HUES48 (cell line): ENCODE data around the gene CHST15.

Experiments
- H3K27ac ChIP-seq: one replicate; pipeline ENCODE4 v1.7.0; 2013; ENCODE audit warnings: low read depth, low read length, inconsistent platforms
- H3K27me3 ChIP-seq: 2 replicates; pipeline ENCODE4 v1.6.1; 2013; ENCODE audit warnings: mild to moderate bottlenecking, low read length; ENCODE audit not compliant: control insufficient read depth, insufficient read depth
- H3K36me3 ChIP-seq: 2 replicates; pipeline ENCODE4 v1.6.1; 2013; ENCODE audit warnings: low read length; ENCODE audit not compliant: control insufficient read depth, insufficient read depth
- H3K4me1 ChIP-seq: 2 replicates; pipeline ENCODE4 v1.6.1; 2013; ENCODE audit warnings: mild to moderate bottlenecking, low read length; ENCODE audit not compliant: control insufficient read depth, insufficient read depth
- H3K4me3 ChIP-seq: 2 replicates; pipeline ENCODE4 v1.5.1; 2013; ENCODE audit warnings: mild to moderate bottlenecking, low read depth, low read length
- H3K9ac ChIP-seq: 2 replicates; pipeline ENCODE4 v1.6.1; 2013; ENCODE audit warnings: mild to moderate bottlenecking, low read depth, low read length, moderate library complexity
- H3K9me3 ChIP-seq: 2 replicates; pipeline ENCODE4 v1.6.1; 2013; ENCODE audit warnings: low read length; ENCODE audit not compliant: control insufficient read depth, insufficient read depth

Gene CHST15

DNA sequence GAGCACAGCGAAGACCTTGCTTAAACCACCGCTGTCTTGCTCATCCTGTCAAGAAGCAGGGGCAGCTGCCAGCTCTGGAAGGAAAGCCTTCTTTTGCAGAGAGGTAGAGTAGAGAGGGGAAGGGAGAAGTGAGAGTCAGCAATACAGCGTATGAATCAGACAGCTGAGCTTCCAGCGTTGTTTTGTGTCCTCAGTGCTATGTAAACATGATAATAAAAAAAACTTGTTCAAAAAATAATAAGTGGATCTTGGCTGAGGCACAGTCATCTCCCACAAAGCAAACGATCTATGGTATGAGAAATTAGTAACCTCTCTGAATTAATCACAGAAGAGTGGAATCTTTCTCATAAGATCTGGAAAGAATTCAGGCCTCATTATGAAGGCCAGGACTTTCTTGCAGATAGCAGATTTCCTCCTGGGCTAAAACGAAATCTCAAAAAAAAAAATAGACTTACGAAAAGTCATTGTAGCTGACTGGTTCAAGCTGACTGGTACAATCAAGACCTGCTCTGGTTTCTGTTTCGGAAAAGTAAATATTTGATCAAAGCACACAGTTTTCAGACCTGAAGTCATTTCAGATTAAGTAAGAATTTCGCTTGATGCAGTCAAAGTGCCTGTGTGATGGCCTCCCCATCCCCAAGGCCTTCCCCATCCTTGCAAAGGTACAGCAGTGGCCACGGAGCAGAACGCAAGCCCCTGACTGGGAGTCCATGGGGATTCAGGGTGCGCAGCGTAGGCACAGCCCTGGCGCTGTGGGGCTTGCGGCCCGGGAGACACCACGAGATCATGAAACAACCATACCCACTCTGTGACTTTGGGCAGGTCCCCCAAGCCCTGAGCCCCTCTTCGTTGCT is 29.4 kb downstream of the CHST15 start:
- Histone ChIP-seq H3K9ac (no peak overlapping the region), H3K27ac (no peak overlapping the region), H3K36me3 (no peaks in the 10 kb centered on the region), H3K4me3 (no peak overlapping the region), H3K4me1 (peaks cover 30% of the 10 kb centered on the region), H3K27me3 (no peaks in the 10 kb centered on the region), H3K9me3 (no peaks in the 10 kb centered on the region)

DNA sequence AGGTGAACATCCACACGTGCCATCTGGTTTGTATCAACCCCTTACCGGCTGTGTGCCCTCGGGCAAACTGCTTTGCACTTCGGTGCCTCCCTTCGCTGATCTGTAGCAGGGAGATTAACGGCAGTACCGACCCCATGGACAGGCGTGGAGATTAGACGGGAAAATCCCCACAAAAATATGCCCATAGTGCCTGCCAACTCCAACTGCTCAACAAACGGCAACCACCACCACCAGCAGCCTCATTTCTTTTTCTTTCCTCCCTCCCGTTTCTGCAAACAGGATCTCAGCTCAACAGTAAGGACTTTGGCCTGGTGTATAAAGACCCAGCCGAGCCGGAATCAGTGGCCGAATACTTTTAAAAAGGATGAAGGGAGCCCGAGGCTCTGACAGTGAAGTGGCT is 31.0 kb downstream of the CHST15 start:
- H3K36me3 ChIP-seq, result no peaks in the 10 kb centered on the region
- no peak overlapping the region for H3K4me3 ChIP-seq
- no peak overlapping the region for H3K27ac ChIP-seq
- H3K4me1 ChIP-seq, result peaks cover 29% of the 10 kb centered on the region
- no peak overlapping the region for H3K9ac ChIP-seq
- H3K9me3 ChIP-seq, result no peaks in the 10 kb centered on the region
- no peaks in the 10 kb centered on the region for H3K27me3 ChIP-seq

DNA sequence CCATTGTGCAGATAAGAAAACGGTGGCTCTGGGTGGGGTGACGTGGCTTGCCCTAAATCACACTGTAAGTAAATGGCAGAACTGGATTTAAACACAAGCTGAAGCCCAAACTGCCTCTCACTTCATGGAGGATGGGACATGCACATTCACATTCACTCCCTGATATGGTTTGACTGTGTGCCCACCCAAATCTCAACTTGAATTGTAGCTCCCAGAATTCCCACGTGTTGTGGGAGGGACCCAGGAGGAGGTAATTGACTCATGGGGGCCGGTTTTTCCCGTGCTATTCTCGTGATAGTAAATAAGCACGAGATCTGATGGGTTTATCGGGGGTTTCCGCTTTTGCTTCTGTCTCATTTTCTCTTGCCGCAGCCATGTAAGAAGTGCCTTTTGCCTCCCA is 32.4 kb downstream of the CHST15 start:
- no peaks in the 10 kb centered on the region for H3K36me3 ChIP-seq
- no peak overlapping the region for H3K27ac ChIP-seq
- no peak overlapping the region for H3K4me3 ChIP-seq
- H3K4me1 ChIP-seq, result peaks cover 15% of the 10 kb centered on the region
- no peaks in the 10 kb centered on the region for H3K27me3 ChIP-seq
- H3K9ac ChIP-seq, result no peak overlapping the region
- no peaks in the 10 kb centered on the region for H3K9me3 ChIP-seq

DNA sequence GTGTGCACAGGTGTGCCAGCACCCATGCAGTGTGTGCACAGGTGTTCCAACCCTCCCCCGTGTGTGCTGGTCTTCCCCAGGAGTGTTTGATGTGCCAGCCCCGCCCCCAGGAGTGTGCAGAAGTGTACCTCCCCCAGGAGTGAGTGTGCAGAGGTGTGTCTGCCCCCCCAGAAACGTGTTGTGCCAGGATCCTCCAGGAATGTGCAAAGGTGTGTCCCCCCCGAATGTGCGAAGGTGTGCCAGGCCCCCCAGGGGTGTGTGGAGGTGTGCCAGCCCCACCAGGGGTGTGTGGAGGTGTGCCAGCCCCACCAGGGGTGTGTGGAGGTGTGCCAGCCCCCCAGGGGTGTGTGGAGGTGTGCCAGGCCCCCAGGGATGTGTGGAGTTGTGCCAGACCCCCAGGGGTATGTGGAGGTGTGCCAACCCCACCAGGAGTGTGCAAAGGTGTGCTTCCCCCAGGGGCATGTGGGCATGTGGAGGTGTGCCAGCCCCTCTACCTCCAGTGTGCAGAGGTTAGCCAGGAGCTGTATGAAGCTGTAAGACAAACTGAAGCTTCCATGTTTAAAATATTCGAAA is 33.2 kb downstream of the CHST15 start:
- Histone ChIP-seq H3K36me3 (no peaks in the 10 kb centered on the region), H3K4me3 (no peak overlapping the region), H3K9ac (no peak overlapping the region), H3K27me3 (no peaks in the 10 kb centered on the region), H3K4me1 (peaks cover 7% of the 10 kb centered on the region), H3K27ac (no peak overlapping the region), H3K9me3 (no peaks in the 10 kb centered on the region)

DNA sequence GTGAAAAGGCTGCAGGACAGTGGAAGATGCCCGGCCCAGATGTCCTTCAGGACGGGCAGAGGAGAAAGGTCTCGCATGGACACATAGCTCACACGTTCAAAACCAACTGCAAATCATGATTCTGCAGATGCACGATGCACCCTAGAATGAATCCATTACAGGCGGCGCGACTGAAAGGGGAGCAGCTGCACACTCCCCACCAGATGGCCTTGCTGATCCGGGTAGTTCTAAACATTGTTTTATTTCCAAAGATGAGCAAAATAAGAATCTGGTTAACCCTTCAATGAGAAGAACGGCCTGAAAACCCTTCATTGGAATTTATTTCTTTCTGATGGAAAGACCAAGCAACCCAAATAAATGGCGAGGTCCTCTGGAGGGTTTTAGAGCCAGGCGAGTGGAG is 33.8 kb downstream of the CHST15 start:
- Histone ChIP-seq H3K9me3 (no peaks in the 10 kb centered on the region), H3K27me3 (no peaks in the 10 kb centered on the region), H3K9ac (no peak overlapping the region), H3K4me1 (peaks cover 3% of the 10 kb centered on the region; the same call in 1 of the 2 replicates), H3K36me3 (no peaks in the 10 kb centered on the region), H3K27ac (no peak overlapping the region), H3K4me3 (no peak overlapping the region)

DNA sequence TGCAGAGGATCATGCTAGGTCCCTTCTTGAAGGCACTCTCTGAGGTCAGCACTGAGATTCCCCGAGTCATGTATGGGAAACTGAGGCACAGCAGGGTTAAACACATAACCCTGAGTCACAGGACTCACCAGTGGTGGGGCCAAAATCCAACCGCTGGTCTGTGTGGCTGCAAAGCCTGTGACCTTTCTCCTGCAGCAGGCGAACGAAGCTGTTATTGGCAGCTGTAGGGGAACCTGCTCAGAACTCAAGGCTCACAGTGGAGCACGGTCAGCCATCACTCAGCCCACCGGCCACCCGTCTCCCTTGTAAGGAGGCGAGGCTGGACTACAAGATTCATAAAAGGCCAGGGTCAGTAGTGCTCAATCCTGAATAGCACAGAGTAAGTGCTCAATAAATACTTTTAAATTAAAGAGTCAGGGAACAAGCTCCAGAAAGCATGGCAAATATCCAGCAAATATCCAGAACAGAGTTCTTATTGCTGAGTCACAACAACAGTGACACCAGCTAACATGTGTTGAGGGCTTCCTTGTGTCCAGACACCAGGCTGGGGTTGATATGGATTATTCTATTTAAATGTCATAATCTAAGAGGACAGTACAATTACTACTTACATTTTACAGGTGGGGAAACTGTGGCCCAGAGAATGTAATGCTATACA is 34.9 kb downstream of the CHST15 start:
- peaks cover 12% of the 10 kb centered on the region; the same call in 1 of the 2 replicates for H3K4me1 ChIP-seq
- H3K9me3 ChIP-seq, result no peaks in the 10 kb centered on the region
- H3K4me3 ChIP-seq, result no peak overlapping the region
- H3K36me3 ChIP-seq, result no peaks in the 10 kb centered on the region
- no peak overlapping the region for H3K27ac ChIP-seq
- H3K9ac ChIP-seq, result no peak overlapping the region
- H3K27me3 ChIP-seq, result no peaks in the 10 kb centered on the region

DNA sequence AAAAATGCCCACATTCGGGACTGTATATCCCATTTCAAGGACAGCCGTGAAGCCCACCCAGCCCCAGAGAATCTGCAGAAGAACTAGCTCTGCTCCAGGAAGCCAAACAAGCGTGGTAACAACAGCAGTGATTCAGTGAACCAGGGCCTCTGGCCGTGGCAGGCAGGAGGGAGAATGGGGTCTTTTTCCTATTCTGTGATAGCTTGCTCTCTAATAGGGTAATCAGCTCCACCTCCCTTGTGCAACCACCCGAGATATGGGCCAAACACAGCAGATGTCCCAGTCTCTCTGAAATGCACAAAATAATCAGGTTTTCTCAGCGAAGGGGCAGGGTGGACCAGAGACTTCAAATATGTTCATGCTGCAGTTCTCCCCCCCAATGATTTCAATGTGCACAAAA is 35.8 kb downstream of the CHST15 start:
- no peaks in the 10 kb centered on the region for H3K9me3 ChIP-seq
- no peaks in the 10 kb centered on the region for H3K27me3 ChIP-seq
- H3K27ac ChIP-seq, result no peak overlapping the region
- no peak overlapping the region for H3K9ac ChIP-seq
- no peaks in the 10 kb centered on the region for H3K36me3 ChIP-seq
- H3K4me3 ChIP-seq, result no peak overlapping the region
- peaks cover 12% of the 10 kb centered on the region; the same call in 1 of the 2 replicates for H3K4me1 ChIP-seq

DNA sequence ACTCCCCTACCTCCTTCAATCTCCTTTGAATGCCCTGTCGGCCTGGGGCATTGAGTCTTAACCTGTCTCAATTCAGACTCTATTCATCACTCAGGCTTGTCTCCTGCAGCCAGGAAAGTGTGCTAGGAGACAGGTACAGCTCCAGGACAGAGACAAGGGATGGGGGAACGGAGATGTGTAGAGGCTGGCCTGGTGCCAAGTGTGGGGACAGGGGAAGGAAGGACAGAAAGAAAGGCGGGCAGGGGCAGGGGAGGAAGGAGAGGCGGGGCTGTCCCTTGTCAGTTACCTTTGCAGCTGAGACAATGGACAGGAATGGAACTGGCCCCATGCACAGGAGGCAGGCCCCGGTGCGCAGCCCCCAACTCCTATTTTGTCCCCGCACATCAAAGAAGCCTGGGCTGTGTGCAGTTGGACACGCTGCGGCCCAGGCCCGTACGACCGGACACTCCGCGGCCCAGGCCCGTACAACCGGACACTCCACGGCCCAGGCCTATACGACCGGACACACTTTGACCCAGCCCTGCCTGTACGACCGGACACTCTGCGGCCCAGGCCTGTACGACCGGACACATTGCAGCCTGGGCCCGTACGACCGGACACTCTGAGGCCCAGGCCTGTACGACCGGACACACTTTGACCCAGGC is 36.9 kb downstream of the CHST15 start:
- Histone ChIP-seq H3K9me3 (no peaks in the 10 kb centered on the region), H3K9ac (no peak overlapping the region), H3K27ac (no peak overlapping the region)

DNA sequence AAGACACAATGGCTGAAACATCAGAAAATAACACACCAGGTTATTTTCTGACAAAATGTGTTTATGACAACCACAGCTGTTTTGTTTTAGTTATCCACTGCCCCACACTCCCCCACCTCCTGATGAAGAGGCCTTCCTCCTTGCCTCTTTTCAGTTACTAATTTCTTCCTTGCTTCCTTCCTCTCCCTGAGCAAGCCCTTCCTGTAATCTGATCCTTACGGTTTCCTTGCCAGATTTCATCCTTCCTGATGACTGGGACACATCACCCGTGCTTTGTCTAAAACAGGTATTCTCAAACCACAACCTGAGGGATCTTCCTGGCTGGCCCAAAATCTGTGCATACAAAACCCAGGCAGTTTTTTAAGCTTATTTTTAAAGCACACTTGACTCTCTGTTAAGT is 39.4 kb downstream of the CHST15 start:
- no peaks in the 10 kb centered on the region for H3K9me3 ChIP-seq
- H3K27me3 ChIP-seq, result no peaks in the 10 kb centered on the region
- no peak overlapping the region for H3K4me3 ChIP-seq
- H3K27ac ChIP-seq, result no peak overlapping the region
- peaks cover 15% of the 10 kb centered on the region for H3K4me1 ChIP-seq
- H3K9ac ChIP-seq, result no peak overlapping the region
- no peaks in the 10 kb centered on the region for H3K36me3 ChIP-seq

More for the DNA sequence above, 36.9 kb downstream of the CHST15 start:
- Histone ChIP-seq H3K27me3 (no peaks in the 10 kb centered on the region), H3K36me3 (no peaks in the 10 kb centered on the region), H3K4me3 (no peak overlapping the region), H3K4me1 (peaks cover 12% of the 10 kb centered on the region; the same call in 1 of the 2 replicates)

DNA sequence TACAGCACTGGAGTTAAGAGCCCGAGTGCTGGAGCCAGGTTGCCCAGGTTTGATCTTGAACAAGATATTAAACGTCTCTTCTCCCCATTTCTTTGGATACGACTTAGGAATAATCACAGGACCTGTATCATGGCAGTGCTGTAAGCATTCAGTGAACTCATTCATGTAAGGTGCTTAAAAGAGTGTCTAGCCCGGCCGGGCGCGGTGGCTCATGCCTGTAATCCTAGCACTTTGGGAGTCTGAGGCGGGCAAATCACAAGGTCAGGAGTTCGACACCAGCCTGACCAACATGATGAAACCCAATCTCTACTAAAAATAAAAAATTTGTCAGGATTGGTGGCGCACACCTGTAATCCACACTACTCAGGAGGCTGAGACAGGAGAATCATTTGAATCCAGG is 40.8 kb downstream of the CHST15 start:
- H3K4me1 ChIP-seq, result peaks cover 21% of the 10 kb centered on the region

More for the DNA sequence above, 40.8 kb downstream of the CHST15 start:
- no peaks in the 10 kb centered on the region for H3K36me3 ChIP-seq
- no peaks in the 10 kb centered on the region for H3K27me3 ChIP-seq
- H3K27ac ChIP-seq, result no peak overlapping the region
- no peak overlapping the region for H3K4me3 ChIP-seq
- no peak overlapping the region for H3K9ac ChIP-seq
- H3K9me3 ChIP-seq, result no peaks in the 10 kb centered on the region
